ENCODE measurements around the gene GSC2. TPM values are rescaled to one million over a fixed set of nuclear protein-coding genes. Genes with fewer than 3 reads are reported as not detected.

GSC2 gene
- total and polyA plus RNA-seq, 9 of the 15 experiments (the other 6 are each of a cell fraction or from before 2014, with no cell fraction given): not detected

GRCh38 chr22:19174106-19175025, 24.3 kb upstream of the GSC2 start (continued):
- TF ChIP-seq TEAD4 (IDR thresholded peaks at IDR 0.05; ENCODE audit: low read length): no peak
- TF ChIP-seq TEAD4 (CRISPR knock-in tag; IDR thresholded peaks at IDR 0.05; ENCODE audit: borderline replicate concordance): no peak
- TF ChIP-seq SIX5 (IDR thresholded peaks at IDR 0.05; ENCODE audit: borderline replicate concordance in 1 of 2, insufficient read depth in 1 of 2, low read depth in 1 of 2, low read length in 2 of 2): no peak
- TF ChIP-seq TCF7L2 (IDR thresholded peaks at IDR 0.05; ENCODE audit: low read depth, low read length): no peak
- no peak for TF ChIP-seq BRD9 (IDR thresholded peaks at IDR 0.05; ENCODE audit: low read depth, partially characterized antibody)
- no peak for TF ChIP-seq CGGBP1 (CRISPR knock-in tag; IDR thresholded peaks at IDR 0.05)
- TF ChIP-seq TBP (optimal IDR thresholded peaks at IDR 0.05; ENCODE audit: low read depth, low read length): no peak
- no peak for TF ChIP-seq CEBPB (tag; IDR thresholded peaks at IDR 0.05)
- peak; percentile 50; the same call in 1 of the 2 replicates for TF ChIP-seq ZNF324 (CRISPR knock-in tag; IDR thresholded peaks at IDR 0.05)
- no peak for TF ChIP-seq MNT (conservative IDR thresholded peaks at IDR 0.05)
- TF ChIP-seq SRSF1 (IDR thresholded peaks at IDR 0.05; ENCODE audit: low read depth, low read length): no peak
- TF ChIP-seq ZNF764 (CRISPR knock-in tag; IDR thresholded peaks at IDR 0.05; ENCODE audit: low read depth): no peak; the same call in none of the 2 replicates
- TF ChIP-seq GTF2E2 (tag; IDR thresholded peaks at IDR 0.05): no peak
- no peak for TF ChIP-seq ZNF75A (CRISPR knock-in tag; IDR thresholded peaks at IDR 0.05)
- TF ChIP-seq ZNF23 (CRISPR knock-in tag; IDR thresholded peaks at IDR 0.05): no peak
- no peak for TF ChIP-seq ESRRA (IDR thresholded peaks at IDR 0.05; ENCODE audit: borderline replicate concordance, low read depth)
- no peak for TF ChIP-seq ZNF318 (IDR thresholded peaks at IDR 0.05; ENCODE audit: borderline replicate concordance in 1 of 2, low read depth in 1 of 2)
- TF ChIP-seq CBFA2T3 (IDR thresholded peaks at IDR 0.05): no peak

Data from K562 (cell line).